ENCODE measurements around the gene MAML3.

The MAML3 gene

GRCh38 chr4:139760567-139760966 is 393.4 kb downstream of the MAML3 start:
- H3K27me3 ChIP-seq (ENCODE audit: control insufficient read depth, low read length), result peaks cover 2% of the 10 kb centered on the region; the same call in 1 of the 2 replicates
- H3K36me3 ChIP-seq (ENCODE audit: control insufficient read depth, low read length), result no peaks in the 10 kb centered on the region
- H4K20me1 ChIP-seq (ENCODE audit: control insufficient read depth, insufficient read depth, low read depth, low read length), result no peaks in the 10 kb centered on the region

GRCh38 chr4:139759097-139759496 is 394.9 kb downstream of the MAML3 start:
- Histone ChIP-seq H3K79me2 (ENCODE audit: control insufficient read depth, low read length) (no peaks in the 10 kb centered on the region), H3K4me1 (ENCODE audit: control insufficient read depth, low read length) (peaks cover 26% of the 10 kb centered on the region), H3K4me3 (ENCODE audit: low read length) (no peak overlapping the region), H3K9me2 (replicated peaks; ENCODE audit: control insufficient read depth, low read length) (no peaks in the 10 kb centered on the region), H3K36me3 (ENCODE audit: control insufficient read depth, low read length) (no peaks in the 10 kb centered on the region), H3F3A (ENCODE audit: control insufficient read depth, insufficient read depth) (no peaks in the 10 kb centered on the region), H3K4me2 (ENCODE audit: low read length) (no peak overlapping the region), H3K27ac (ENCODE audit: low read depth, low read length) (no peak overlapping the region), H3K27me3 (ENCODE audit: control insufficient read depth, low read length) (peaks cover under 1% of the 10 kb centered on the region; the same call in 1 of the 2 replicates), H3K9me3 (ENCODE audit: control insufficient read depth, insufficient read depth, low read length) (no peaks in the 10 kb centered on the region), H4K20me1 (ENCODE audit: control insufficient read depth, insufficient read depth, low read depth, low read length) (no peaks in the 10 kb centered on the region)
- TF ChIP-seq EZH2phosphoT487 (IDR thresholded peaks at IDR 0.05; ENCODE audit: borderline replicate concordance, low read length) (no peak), CTCF (IDR thresholded peaks at IDR 0.05; ENCODE audit: low read depth, low read length, poor library complexity, severe bottlenecking) (no peak)

More at GRCh38 chr4:139760567-139760966, 393.4 kb downstream of the MAML3 start:
- Histone ChIP-seq H3K9me2 (replicated peaks; ENCODE audit: control insufficient read depth, low read length) (no peaks in the 10 kb centered on the region), H3K4me3 (ENCODE audit: low read length) (no peak overlapping the region), H3K4me2 (ENCODE audit: low read length) (no peak overlapping the region), H3K4me1 (ENCODE audit: control insufficient read depth, low read length) (peaks cover 29% of the 10 kb centered on the region), H3F3A (ENCODE audit: control insufficient read depth, insufficient read depth) (no peaks in the 10 kb centered on the region), H3K79me2 (ENCODE audit: control insufficient read depth, low read length) (no peaks in the 10 kb centered on the region), H3K9me3 (ENCODE audit: control insufficient read depth, insufficient read depth, low read length) (no peaks in the 10 kb centered on the region), H3K27ac (ENCODE audit: low read depth, low read length) (no peak overlapping the region)
- TF ChIP-seq CTCF (IDR thresholded peaks at IDR 0.05; ENCODE audit: low read depth, low read length, poor library complexity, severe bottlenecking) (no peak), EZH2phosphoT487 (IDR thresholded peaks at IDR 0.05; ENCODE audit: borderline replicate concordance, low read length) (no peak)

GRCh38 chr4:139756391-139757180 is 397.4 kb downstream of the MAML3 start:
- no peaks in the 10 kb centered on the region for H3K79me2 ChIP-seq (ENCODE audit: control insufficient read depth, low read length)
- H3K4me3 ChIP-seq (ENCODE audit: low read length), result no peak overlapping the region
- H3K36me3 ChIP-seq (ENCODE audit: control insufficient read depth, low read length), result no peaks in the 10 kb centered on the region
- H4K20me1 ChIP-seq (ENCODE audit: control insufficient read depth, insufficient read depth, low read depth, low read length), result no peaks in the 10 kb centered on the region
- H3K27me3 ChIP-seq (ENCODE audit: control insufficient read depth, low read length), result no peaks in the 10 kb centered on the region
- no peaks in the 10 kb centered on the region for H3K9me2 ChIP-seq (replicated peaks; ENCODE audit: control insufficient read depth, low read length)
- peaks cover 5% of the 10 kb centered on the region for H3K4me1 ChIP-seq (ENCODE audit: control insufficient read depth, low read length)
- H3F3A ChIP-seq (ENCODE audit: control insufficient read depth, insufficient read depth), result no peaks in the 10 kb centered on the region
- no peak overlapping the region for H3K27ac ChIP-seq (ENCODE audit: low read depth, low read length)
- no peak overlapping the region for H3K4me2 ChIP-seq (ENCODE audit: low read length)
- no peaks in the 10 kb centered on the region for H3K9me3 ChIP-seq (ENCODE audit: control insufficient read depth, insufficient read depth, low read length)
- TF ChIP-seq EZH2phosphoT487 (IDR thresholded peaks at IDR 0.05; ENCODE audit: borderline replicate concordance, low read length) (no peak), CTCF (IDR thresholded peaks at IDR 0.05; ENCODE audit: low read depth, low read length, poor library complexity, severe bottlenecking) (no peak)

All from DOHH2 (cell line).